DMS153 treated with DMSO at 0.1 percent for 48 hours (cell line): Measurements from ENCODE around the gene SRSF12.
"Not testable (repeated sequence)": the region's sequence is repeated elsewhere in the genome, so short reads cannot be mapped to it uniquely, and the experiment has no call there.

Experiments used
- DNase-seq: peaks from one replicate; lab custom pipeline; 2025; ENCODE audit not compliant: unreplicated experiment; lab: John Stamatoyannopoulos, UW

SRSF12 gene

DNA sequence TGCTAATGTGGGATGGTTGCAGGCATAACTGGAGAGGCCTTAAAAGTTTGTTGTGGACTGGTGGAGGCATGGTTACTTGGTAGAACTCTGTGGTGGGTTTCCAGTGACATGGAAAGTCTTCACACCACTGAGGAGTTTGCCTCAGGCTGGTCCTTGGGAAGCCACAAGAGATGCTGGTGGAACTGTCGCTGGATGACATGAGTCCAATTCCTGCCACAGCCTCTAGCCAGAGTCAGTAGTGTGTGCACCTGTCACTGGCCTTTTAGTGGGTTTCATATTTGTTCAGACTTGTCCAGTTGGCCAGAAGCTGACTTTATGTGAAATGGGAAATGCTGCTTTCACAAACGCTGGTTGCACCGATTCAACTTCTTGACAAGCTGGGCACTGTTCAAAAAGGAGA, 13.7 kb upstream of the SRSF12 start:
- no peak for DNase-seq

DNA sequence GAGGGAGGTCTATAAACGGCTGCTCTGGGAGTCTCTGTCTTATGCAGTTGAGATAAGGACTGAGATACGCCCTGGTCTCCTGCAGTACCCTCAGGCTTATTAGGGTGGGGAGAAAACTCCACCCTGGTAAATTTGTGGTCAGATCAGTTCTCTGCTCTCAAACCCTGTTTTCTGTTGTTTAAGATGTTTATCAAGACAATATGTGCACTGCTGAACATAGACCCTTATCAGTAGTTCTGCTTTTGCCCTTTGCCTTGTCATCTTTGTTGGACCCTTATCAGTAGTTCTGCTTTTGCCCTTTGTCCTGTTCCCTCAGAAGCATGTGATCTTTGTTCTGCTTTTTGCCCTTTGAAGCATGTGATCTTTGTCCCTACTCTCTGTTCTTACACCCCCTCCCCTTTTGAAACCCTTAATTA, 10.4 kb upstream of the SRSF12 start:
- DNase-seq = not testable (repeated sequence)

DNA sequence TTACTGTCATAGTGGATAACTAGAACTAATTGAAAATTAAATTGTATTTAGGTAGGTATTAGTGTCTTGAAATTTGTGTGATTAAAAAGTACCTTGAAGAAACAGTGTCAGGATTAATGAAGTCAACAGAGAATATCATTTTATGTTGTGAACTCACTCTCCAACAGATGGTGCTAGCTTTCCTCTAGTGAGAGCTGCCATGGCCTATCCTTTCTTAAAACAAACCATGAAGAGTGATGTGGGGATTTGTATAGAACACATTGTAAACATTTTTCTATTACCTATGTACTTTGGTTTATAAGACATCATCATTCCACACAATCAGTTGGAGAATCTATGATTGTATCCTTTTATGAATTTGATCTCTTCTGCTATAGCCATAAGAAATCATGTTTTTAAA, 4.8 kb upstream of the SRSF12 start:
- DNase-seq = peak; percentile 54

DNA sequence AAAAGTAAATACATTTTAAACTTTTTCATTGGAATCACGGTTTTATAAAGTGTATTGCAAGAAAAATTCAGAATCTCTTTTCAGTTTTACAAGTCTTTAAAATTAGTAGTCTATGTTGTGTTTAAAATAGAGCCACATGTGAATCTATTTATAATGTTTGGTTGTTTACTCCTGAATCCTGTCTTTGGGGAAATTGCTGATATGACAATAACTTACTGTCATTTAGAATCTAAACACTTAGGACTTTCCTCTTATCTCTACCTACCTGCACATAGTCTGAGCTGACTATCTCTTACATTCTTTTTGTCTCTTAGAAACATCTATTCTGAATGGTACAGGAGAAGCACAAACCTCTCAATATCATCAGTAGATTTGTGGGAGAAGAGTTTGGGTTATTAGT, 4.1 kb upstream of the SRSF12 start:
- DNase-seq = no peak

DNA sequence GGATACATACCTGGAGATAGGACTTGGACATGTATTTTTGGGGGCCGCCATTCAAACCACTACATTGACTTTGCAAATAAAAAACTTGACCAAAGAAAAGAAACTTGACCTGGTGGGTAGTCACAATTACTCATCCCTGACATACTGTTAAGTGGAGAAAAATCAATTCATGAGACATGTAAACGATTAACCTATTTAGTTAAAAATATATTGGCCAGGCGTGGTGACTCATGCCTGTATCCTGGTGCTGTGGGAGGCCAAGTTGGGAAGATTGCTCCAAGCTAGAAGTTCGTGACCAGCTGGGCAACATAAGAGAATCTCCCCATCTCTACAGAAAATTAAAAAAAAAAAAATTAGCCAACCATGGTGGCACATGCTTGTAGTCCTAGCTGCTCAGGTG, 2.5 kb upstream of the SRSF12 start:
- DNase-seq = no peak

DNA sequence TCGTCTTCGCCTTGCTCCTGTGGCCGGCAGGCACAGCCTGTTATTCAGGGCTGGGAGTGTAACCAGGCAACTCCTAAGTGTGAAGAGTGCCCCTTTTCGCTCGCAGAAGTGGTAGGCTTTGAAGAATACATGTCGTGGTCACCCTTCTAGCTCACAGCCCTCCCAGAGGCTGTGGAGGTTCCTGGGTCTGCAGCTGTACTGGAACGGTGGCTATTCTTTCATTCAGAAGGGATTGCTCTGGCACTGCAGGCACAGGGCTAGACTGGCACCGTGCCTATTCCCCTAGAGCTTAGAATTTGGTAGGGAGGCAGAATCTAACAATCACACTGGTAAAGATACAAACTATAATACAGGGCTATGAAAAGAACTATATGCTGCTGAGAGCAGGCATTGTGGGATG, 1.1 kb upstream of the SRSF12 start:
- no peak for DNase-seq

DNA sequence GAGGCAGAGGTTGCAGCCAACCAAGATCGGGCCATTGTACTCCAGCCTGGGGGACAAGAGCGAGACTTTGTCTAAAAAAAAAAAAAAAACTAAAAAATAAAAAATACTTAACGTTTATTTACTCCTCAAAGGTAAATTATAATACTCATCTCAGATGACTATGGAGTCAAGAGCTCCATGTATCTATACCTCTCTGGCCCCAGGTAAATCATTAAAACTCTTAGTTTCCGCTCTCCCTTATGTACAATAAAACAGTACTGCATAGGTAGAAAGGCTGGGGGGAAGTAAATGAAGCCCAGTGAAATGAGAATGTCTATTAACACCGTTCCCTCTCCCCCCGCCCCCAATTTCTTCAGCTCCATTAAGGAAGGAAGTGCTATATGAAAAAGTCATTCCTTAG, 1.2 kb downstream of the SRSF12 start:
- DNase-seq = no peak

DNA sequence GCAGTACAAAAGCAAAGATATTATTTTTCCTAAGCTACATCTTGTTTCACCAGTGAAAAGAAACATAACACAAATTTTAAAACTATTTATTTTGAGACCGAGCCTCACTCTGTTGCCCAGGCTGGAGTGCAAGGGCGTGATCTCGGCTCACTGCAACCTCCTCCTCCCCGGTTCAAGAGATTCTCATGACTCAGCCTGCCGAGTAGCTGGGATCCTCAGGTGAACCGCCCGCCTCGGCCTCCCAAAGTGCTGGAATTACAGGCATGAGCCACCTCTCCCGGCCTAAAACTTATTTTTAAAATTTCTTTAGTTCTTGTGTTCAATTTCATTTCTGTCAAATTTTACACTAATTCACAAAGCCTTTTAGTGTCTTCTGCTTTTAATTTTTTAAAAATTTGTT, 5.9 kb downstream of the SRSF12 start:
- DNase-seq = no peak

DNA sequence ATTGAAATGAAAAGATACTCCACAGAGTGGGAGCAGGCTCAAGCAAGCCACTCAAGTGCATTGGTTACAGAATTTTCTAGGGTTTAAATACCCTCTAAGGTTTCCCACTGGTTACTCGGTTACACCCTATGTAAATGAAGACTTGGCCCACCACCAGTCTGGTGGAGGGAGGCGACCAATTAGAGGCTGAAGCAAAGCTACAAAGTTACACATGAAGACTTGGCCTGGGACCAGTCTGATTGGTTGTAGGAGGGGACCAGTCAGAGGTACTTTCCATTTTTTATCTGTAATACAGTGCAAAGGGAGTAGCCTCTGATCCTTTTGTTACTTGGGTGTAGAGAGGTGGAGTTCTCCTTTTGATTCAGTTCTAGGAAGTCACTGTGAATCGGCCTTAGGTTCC, 7.6 kb downstream of the SRSF12 start:
- no peak for DNase-seq

DNA sequence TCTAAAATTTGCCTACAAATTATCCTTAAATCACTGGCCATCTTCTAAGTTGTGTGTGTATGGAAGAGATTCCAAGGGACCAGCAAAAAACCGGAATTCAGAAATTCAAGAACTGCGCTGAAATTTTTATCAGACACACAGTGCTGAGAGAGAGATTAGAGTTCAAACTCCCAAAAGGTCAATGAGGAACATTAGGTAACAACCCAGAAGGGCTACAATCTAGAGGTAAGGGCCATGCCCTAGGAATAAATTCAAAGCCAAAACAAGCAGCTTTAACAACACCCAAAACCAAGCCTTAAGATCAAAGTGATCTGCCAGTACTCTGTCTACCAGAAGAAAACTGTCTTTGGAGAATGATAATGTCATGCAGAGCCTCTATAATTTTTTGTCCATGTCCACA, 17.8 kb downstream of the SRSF12 start:
- no peak for DNase-seq

DNA sequence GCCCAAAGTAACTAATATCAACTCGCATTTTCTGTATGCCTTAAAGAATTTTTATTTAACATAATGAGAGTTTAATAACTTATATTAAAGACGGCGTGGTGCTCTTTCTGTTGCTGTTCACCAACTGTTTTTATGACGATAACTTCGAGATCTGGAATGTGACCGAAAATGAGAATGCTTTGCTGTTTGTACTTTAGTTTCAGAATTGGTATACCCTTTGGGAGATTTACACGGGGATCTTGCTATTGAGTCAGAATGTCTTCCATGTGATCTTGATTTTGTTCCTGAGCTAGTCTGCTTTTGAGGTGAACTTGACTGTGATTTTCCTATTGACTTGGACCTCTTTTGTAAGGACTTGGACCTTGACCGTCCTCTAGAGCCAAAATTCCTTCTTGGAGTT, 19.4 kb downstream of the SRSF12 start:
- DNase-seq = no peak

DNA sequence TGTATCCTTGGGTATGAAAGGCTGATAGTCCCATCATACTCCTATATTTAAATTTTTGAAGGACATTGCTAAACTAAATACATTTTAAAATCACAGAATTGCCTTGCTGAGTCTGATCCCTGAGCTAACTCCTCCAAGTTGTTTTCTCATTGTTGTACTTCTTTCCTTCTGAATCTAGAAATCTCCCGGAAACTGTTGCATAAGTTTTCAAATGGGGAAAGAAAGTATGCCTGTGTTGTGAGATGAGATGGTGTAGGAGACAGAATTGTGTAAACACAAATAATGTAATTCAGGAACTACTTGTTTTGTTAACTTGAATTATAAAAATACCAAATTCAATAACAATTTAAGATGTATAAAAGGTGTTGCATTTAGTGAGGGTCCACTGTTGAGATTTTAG, 30.0 kb downstream of the SRSF12 start:
- no peak for DNase-seq

DNA sequence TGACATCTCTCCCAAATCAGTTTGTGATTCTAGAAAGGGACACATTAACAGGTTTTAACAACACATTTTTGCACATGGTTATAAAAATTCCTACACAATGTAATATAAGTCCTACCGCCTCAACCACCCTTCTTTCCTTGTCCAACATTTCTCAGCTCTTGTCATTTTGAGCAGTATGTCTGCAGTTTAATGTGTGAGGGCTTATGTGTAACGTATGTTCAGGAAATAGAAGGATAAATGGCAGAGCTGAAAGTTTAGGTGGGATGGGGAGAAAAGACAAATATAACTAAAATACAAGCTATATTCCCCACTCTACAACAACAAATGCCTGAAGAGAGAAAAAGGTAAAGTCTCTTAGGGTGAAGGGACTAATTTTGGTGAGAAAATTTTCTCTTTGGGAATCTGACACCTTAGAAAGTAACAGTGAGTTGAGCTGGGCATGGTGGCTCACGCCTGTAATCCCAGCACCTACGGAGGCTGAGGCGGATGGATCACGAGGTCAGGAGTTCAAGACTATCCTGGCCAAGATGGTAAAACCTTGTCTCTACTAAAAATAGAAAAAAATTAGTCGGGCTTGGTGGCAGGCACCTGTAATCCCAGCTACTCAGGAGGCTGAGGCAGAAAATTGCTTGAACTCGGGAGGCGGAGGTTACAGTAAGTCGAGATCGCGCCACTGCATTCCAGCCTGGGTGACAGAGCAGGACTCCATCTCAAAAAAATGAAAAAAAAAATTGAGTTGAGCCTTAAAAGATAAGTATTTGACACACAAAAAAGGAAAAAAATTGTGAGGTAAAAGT, 32.3 kb downstream of the SRSF12 start:
- no peak for DNase-seq

DNA sequence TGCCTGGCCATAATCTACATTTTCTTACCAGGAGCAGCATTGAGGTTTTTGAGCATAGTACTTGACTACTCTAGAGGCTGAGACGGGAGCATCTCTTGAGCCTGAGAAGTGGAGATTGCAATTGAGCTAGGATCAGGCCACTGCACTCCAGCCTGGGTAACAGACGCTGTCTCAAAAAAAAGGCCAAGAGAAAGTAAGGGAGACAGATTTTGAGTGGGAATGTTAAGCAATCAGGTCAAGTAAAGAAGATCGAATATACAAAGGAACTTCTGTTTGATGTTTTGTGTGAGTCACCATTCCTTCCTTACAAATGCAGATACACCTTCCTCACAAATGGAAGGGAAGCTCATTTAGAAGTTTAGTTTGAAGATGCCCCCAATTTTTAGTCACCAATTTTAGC, 32.9 kb downstream of the SRSF12 start:
- DNase-seq = no peak

DNA sequence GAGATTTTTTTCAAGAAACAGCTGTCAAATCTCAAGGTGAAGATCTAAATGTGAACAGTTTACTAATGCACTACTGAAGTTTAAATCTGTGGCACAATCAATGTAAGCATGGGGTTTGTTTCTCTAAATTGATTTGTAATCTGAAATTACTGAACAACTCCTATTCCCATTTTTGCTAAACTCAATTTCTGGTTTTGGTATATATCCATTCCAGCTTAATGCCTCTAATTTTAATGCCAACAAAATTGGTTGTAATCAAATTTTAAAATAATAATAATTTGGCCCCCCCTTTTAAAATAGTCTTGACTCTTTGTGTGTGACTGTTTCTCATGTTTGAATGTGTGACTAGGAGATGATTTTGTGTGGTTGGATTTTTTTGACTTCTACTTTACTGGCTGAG, 33.3 kb downstream of the SRSF12 start:
- no peak for DNase-seq

DNA sequence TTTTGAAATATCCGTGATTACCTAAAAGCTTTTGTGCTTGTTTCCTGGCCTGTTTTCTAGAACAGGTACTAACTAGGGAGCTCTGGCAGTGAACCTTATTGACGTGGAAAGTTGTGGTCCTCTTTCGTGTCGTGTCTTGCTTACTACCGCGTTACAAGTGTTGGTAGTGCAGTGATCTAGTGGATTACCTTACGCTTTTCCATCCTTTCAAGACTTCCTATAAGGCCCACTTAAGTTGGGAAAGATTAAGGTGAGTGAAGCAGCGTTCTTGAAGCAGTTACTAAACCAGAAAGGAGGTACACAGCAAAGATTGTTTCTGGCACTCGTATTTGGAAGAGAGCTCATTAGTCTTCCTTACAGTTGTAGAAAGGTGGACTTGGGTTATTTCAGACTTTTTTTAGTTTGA, 35.4 kb downstream of the SRSF12 start:
- DNase-seq = no peak

DNA sequence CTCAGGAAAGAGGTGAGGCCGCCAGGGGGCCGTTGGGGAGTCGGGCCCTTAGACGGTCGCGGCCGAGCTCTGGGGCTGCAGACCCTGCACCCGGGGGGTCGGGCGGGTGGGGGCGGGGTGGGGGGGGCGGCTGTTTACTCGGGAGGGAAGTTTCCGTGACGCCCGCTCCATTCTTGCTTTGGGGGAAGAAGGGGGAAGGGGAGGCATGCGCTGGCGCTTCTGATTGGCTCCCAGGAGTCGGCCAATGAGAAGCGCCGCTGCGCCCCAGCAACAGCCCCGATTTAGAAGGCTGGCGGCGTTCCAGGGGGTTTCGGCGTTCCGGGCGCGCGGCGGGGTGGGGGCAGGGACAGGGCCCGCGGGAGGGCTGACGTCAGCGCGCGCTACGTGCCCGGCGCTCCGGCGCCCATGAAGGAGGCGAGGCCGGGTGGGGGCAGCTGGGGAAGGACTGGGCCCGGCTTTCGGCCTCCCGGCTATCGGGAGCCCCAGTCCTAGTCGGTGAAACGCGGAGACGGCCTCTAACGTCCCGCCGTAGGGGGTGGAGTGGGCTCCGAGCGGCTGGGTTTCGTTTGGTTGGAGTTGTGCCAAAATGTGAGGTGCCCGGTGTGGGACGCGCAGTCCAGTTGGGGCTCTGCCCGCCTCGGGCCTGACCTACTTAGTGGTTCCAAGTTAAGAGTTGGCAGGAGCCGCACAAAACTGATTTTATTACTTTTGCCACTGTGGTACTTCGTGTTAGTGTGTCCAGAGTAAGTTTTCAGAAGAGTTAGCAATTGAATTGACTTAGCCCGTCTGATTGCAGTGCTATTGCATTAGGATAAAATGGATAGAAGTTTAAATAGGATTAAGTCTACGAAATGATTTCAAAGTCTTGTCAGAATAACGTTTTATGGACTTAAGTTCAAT, 36.2 kb downstream of the SRSF12 start:
- peak; percentile 99 for DNase-seq

DNA sequence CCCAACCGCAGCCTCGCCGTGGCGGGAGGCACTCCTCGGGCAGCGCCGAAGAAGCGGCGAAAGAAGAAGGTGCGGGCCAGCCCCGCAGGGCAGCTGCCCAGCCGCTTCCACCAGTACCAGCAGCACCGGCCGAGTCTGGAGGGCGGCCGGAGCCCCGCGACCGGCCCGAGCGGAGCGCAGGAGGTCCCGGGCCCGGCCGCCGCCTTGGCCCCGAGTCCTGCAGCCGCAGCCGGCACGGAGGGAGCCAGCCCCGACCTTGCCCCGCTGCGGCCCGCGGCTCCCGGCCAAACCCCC, 36.8 kb downstream of the SRSF12 start:
- DNase-seq = no peak

DNA sequence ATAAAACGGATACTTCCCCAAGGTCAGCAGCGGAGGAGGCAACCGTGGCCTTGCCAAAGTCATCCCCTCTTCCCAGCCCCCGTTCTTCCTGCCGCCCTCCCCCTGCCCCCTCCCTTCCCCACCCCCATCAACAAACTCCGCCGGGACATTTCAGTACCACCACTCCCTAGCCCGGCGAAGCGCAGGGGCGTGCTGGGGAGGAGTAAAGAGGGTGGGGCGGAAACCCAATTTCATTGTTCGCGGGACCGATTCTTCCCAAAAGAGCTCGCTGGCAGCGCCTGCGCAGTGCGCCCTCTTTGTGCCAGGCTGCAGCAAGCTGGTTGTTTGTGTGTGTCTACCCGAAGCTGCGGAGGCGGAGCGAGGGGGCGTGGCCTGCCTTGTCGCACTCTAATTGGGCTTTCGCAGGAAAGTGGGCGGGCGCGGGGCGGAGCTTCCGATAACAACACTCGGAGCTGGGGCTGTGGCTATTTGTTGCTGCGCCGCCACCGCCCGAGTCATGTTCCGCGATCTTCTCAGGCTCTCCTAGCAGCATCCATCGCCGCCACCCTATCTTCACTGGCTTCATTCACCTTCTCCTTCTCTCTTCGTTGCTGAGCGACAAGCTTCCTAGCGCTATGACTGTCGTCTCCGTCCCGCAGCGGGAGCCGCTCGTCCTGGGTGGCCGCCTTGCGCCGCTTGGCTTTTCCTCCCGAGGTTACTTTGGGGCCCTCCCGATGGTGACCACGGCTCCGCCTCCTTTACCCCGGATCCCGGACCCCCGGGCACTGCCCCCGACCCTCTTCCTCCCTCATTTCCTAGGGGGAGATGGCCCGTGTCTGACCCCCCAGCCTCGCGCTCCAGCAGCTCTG, 37.4 kb downstream of the SRSF12 start, which contains the start of gene PNRC1:
Gene PNRC1, plus strand, starts transcription at position 471 of the 848 bp plus-strand sequence. Its CDS starts 144 bp downstream, at position 615.
- DNase-seq = peak; percentile 100

DNA sequence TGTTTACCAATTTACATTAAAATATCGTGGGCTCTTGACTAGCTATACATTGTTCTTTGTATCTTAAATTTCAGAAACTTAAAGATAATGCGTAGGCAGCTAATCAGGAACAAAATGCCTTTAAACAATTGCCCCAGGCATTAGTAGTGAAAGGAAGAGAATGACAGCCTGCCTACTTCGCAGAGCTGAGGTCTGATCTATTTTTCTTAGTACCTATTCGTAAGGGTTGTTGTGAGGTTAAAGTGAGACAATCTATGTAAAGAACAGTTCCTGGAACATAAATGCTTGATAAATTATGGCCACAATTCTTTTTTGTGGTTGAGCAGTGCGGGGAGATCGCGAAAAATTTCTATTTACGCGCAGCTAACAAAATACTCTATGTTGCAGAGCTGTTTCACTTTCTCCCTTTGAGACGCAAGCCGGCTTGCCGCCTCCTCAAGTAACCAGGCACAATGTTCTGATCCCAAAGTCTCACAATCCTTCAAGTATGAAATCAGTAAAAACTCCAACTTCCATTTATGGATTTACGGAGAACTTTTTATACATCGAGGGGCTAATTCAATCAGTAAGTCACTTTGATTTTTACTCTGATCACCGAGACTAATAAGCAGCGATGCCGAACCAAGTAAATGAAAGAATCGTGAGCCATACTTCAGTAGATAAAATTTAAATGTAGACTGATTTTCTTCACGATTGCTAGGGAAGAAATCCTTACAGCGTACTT, 38.2 kb downstream of the SRSF12 start:
- peak; percentile 90 for DNase-seq

DNA sequence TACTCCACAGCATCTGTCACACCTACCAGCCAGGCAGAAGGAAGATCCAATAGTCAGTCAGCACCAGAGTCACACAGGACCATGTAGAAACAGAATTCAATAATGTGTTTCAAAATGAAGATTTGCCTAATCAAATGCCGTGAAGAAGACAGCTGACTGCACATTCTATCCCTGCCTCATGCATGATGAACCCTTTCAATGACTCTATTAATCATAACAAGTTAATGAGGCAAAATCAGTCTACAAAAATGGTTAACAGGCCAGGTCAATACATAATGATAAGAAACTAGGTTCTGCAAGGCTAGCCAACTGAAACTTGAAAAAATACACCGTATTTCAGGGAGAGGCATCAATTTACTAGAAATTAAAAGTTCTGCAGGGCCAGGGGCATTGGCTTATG, 44.0 kb downstream of the SRSF12 start:
- no peak for DNase-seq
